ENCODE results near the gene KNG1. TPM values are rescaled to one million over a fixed set of nuclear protein-coding genes. Genes with fewer than 3 reads are reported as not detected.

KNG1 gene
- total RNA-seq, 1 donor from 2014 or later, result 0.14 TPM

DNA sequence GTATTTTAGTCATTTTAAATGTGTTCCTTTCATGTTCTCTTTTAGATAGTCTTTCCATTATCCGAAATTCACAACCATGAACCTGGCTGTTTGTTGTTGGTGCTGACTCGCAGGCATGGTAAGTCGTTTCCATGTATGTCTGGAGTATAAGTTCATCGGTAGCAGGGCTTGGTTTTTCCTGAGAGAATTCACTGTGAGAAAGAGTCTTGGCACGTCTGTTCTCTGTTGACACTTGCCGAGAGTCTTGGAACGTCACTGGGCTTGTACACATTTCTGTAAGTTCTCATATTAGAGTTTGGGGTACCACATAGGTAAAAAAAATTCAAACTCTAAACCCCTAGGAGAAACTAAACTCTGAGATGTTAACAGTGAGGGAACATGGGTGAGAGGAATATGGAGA, 36.8 kb downstream of the KNG1 start:
- intact Hi-C loops (cut with DNase I), result no loop called here
- H3K4me1 ChIP-seq, result no peaks in the 10 kb centered on the region
- H3K36me3 ChIP-seq, result no peaks in the 10 kb centered on the region
- no peak overlapping the region for H3K4me3 ChIP-seq
- DNase-seq (no peak), ATAC-seq (no peak)
- H3K27me3 ChIP-seq, result no peaks in the 10 kb centered on the region
- no peak overlapping the region for H3K27ac ChIP-seq
- H3K9me3 ChIP-seq, result no peaks in the 10 kb centered on the region
- TF ChIP-seq CTCF (IDR thresholded peaks at IDR 0.05), result no peak

GRCh38 chr3:186754871-186755270, 37.7 kb downstream of the KNG1 start:
- H3K9me3 ChIP-seq, result no peaks in the 10 kb centered on the region
- no peaks in the 10 kb centered on the region for H3K36me3 ChIP-seq
- no peaks in the 10 kb centered on the region for H3K27me3 ChIP-seq
- no peaks in the 10 kb centered on the region for H3K4me1 ChIP-seq
- intact Hi-C loops (cut with DNase I), result no loop called here
- H3K4me3 ChIP-seq, result no peak overlapping the region
- DNase-seq, result no peak
- no peak for TF ChIP-seq CTCF (IDR thresholded peaks at IDR 0.05)
- no peak overlapping the region for H3K27ac ChIP-seq
- ATAC-seq, result no peak

DNA sequence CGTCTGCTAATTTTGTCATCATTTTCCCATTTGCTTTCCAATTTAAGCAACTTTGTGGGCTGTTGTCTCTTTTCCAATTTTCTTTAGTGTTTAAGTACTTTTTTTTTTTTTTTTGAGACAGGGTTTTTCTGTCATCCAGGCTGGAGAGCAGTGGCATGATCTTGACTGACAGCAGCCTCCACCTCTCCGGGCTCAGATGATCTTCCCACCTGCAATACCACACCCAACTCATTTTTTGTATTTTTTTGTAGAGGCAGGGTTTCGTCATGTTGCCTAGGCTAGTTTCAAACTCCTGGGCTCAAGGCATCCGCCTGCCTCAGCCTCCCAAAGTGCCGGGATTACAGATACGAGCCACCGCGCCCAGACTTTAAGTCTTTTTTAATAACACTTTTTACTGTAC, 40.1 kb downstream of the KNG1 start:
- no peak for TF ChIP-seq CTCF (IDR thresholded peaks at IDR 0.05)
- no peak overlapping the region for H3K27ac ChIP-seq
- H3K36me3 ChIP-seq, result no peaks in the 10 kb centered on the region
- ATAC-seq (no peak), DNase-seq (no peak)
- no peaks in the 10 kb centered on the region for H3K4me1 ChIP-seq
- intact Hi-C loops (cut with DNase I), result no loop called here
- no peak overlapping the region for H3K4me3 ChIP-seq
- no peaks in the 10 kb centered on the region for H3K9me3 ChIP-seq
- no peaks in the 10 kb centered on the region for H3K27me3 ChIP-seq

DNA sequence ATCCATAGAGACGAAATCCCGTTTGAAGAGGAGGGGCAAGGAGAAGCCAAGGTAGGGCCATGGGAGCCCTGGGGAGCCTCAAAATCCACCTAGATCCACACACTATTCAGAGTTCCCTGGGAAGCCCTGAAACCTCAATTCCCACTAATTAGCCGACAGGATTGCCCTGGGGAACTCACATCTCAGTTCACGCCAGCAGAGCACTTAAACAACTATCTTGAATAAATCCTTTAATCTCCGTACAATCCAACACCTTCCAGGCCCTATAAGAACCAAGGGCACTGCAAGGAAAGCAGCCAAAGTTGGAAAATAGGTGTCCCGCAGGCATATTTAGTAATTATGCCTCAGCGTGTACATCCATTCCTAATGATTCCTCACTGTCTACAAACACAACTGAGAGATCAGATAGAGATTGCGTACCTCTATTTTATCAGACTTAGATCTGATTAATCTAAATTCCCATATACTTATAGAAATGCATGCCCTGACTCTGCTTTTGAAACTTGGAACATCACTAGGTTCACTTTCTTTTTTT, 40.6 kb downstream of the KNG1 start:
- Histone ChIP-seq H3K27me3 (no peaks in the 10 kb centered on the region), H3K4me1 (no peaks in the 10 kb centered on the region), H3K27ac (no peak overlapping the region), H3K9me3 (no peaks in the 10 kb centered on the region), H3K36me3 (no peaks in the 10 kb centered on the region), H3K4me3 (no peak overlapping the region)
- DNase-seq (no peak), ATAC-seq (no peak)
- intact Hi-C loops (cut with DNase I), result no loop called here
- TF ChIP-seq CTCF (IDR thresholded peaks at IDR 0.05), result no peak

GRCh38 chr3:186759231-186759930, 42.2 kb downstream of the KNG1 start:
- intact Hi-C loops (cut with DNase I), result no loop called here
- no peak for DNase-seq
- Histone ChIP-seq H3K9me3 (no peaks in the 10 kb centered on the region), H3K36me3 (no peaks in the 10 kb centered on the region), H3K4me1 (no peaks in the 10 kb centered on the region), H3K27ac (no peak overlapping the region), H3K27me3 (no peaks in the 10 kb centered on the region), H3K4me3 (no peak overlapping the region)
- no peak for TF ChIP-seq CTCF (IDR thresholded peaks at IDR 0.05)
- no peak for ATAC-seq

Data from upper lobe of right lung (tissue), 1 donor.